T-cell (primary cell): ENCODE measurements around the gene PRKAG2. TPM values are rescaled to one million over a fixed set of nuclear protein-coding genes. Genes with fewer than 3 reads are reported as not detected.
"Not testable (repeated sequence)": the region's sequence is repeated elsewhere in the genome, so short reads cannot be mapped to it uniquely, and the experiment has no call there.

Source experiments
- ATAC-seq, 4 experiments: fragments of 200-7000 bp in 3 of 4; fragments of 150-1000 bp in 1 of 4; cut with Tn5 transposase; replicated peaks in 1 of 4; 1 replicate in 3 of 4; 2 replicates in 1 of 4; pipeline ENCODE4 v1.10.0; 2021; ENCODE audit warnings: moderate library complexity in 3 of 4, mild to moderate bottlenecking in 2 of 4, moderate number of reproducible peaks in 1 of 4
- CTCF ChIA-PET, 2 donors: fragments of 300-600 bp; sonication (Branson Sonifier 250); formaldehyde crosslinking; loops; one replicate each; lab custom pipeline; 2022; ENCODE audit warnings: antibody characterized with exemption in 2 of 2; lab: Charles Lee
- POLR2A ChIA-PET, 2 donors: fragments of 300-600 bp; sonication (Branson Sonifier 250); formaldehyde crosslinking; loops; one replicate each; lab custom pipeline; 2022; ENCODE audit warnings: antibody characterized with exemption in 2 of 2; lab: Charles Lee
- DNase-seq, 35 experiments: peaks; one replicate each; pipeline versions ENCODE4 v3.0.0 to v3.0.0-alpha.2; 2013 to 2023
- H3K27ac ChIP-seq: one replicate; pipeline ENCODE4 v1.5.1; 2013; ENCODE audit warnings: low read length
- H3K27me3 ChIP-seq, 2 experiments: replicated peaks in 1 of 2; 1 replicate in 1 of 2; 2 replicates in 1 of 2; pipeline versions ENCODE4 v1.6.1 to v1.7.0; 2013; ENCODE audit warnings: low read length in 1 of 2, mixed read lengths in 1 of 2; ENCODE audit not compliant: control insufficient read depth in 2 of 2, insufficient read depth in 2 of 2; ENCODE audit errors: extremely low read depth in 1 of 2
- H3K36me3 ChIP-seq, 2 donors: 1 replicate in 1 of 2; 2 replicates in 1 of 2; pipeline versions ENCODE4 v1.6.1 to v1.7.0; 2013; ENCODE audit warnings: low read length in 1 of 2; ENCODE audit not compliant: control insufficient read depth in 2 of 2, insufficient read depth in 1 of 2; ENCODE audit errors: extremely low read depth in 1 of 2
- H3K4me1 ChIP-seq, 2 experiments: 1 replicate in 1 of 2; 2 replicates in 1 of 2; pipeline versions ENCODE4 v1.6.1 to v1.7.0; 2013; ENCODE audit warnings: low read length in 2 of 2, mixed read lengths in 1 of 2; ENCODE audit not compliant: insufficient read depth in 2 of 2, control insufficient read depth in 1 of 2; ENCODE audit errors: extremely low read depth in 1 of 2
- H3K4me3 ChIP-seq, 2 donors: 1 replicate in 1 of 2; 2 replicates in 1 of 2; pipeline versions ENCODE4 v1.5.1 to v1.7.0; 2013; ENCODE audit warnings: mild to moderate bottlenecking in 2 of 2, low read length in 1 of 2, moderate library complexity in 1 of 2; ENCODE audit not compliant: control insufficient read depth in 1 of 2; ENCODE audit errors: extremely low read depth in 1 of 2
- H3K9me3 ChIP-seq: 2 replicates; pipeline ENCODE4 v1.7.0; 2013
- H3K27ac Mint-ChIP-seq, 2 donors: one replicate each; pipeline ENCODE4 v1.8.0; 2020 to 2021; ENCODE audit warnings: mild to moderate bottlenecking in 2 of 2, mixed read lengths in 2 of 2
- H3K27me3 Mint-ChIP-seq, 2 donors: one replicate each; pipeline ENCODE4 v1.8.0; 2021 to 2022; ENCODE audit warnings: mixed read lengths in 2 of 2
- H3K36me3 Mint-ChIP-seq: one replicate; pipeline ENCODE4 v1.8.0; 2021; ENCODE audit warnings: mixed read lengths
- H3K4me1 Mint-ChIP-seq, 3 donors: one replicate each; pipeline ENCODE4 v1.8.0; 2020 to 2022; ENCODE audit warnings: mixed read lengths in 3 of 3, mild to moderate bottlenecking in 1 of 3
- H3K4me3 Mint-ChIP-seq, 3 donors: one replicate each; pipeline ENCODE4 v1.8.0; 2020 to 2022; ENCODE audit warnings: mild to moderate bottlenecking in 3 of 3, mixed read lengths in 3 of 3, moderate library complexity in 3 of 3
- H3K9me3 Mint-ChIP-seq, 3 donors: one replicate each; pipeline ENCODE4 v1.8.0; 2020 to 2022; ENCODE audit warnings: mixed read lengths in 3 of 3
- WGBS: methylation state at CpG from one replicate; pipeline ENCODE4 v1.1.5; 2013; ENCODE audit warnings: missing lambda C conversion rate; ENCODE audit not compliant: insufficient coverage; 5-methylcytosine and 5-hydroxymethylcytosine counted together
- total RNA-seq, 35 experiments: library from RNA in 6 of 35; stranded (reverse) in 6 of 35; fragments of 120-200 nt in 1 of 35; gene quantifications; one replicate each; pipeline versions ENCODE4 v1.2.1 to v1.2.4 and lab custom pipeline; 2013 to 2026

Gene PRKAG2
- total RNA-seq, 5 donors from 2014 or later (not counting 1 experiment from before 2014, with no cell fraction given): 43.0 to 59.9 (median 49.3) TPM

DNA sequence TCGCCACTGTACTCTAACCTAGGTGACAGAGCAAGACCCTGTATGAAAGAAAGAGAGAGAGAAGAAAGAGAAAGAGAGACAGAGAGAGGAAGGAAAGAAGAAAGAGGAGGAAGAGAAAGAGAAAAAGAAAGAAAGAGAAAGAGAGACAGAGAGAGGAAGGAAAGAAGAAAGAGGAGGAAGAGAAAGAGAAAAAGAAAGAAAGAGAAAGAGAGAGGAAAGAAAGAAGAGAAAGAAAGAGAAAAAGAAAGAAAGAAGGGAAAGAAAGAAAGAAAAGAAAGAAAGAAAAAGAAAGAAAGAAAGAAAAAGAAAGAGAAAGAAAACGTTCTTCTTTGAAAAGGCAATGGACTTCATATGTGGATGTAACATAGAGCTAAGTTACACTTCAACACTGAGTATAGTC lies 340.7 kb downstream of the PRKAG2 start:
- H3K4me3 ChIP-seq, CTCF ChIA-PET, DNase-seq, H3K27me3 ChIP-seq, H3K36me3 Mint-ChIP-seq, H3K9me3 ChIP-seq, H3K4me1 ChIP-seq, H3K9me3 Mint-ChIP-seq, H3K27me3 Mint-ChIP-seq, H3K4me3 Mint-ChIP-seq, H3K27ac ChIP-seq, H3K27ac Mint-ChIP-seq, ATAC-seq, H3K36me3 ChIP-seq, POLR2A ChIA-PET: not testable (repeated sequence)
- H3K4me1 Mint-ChIP-seq: peaks cover 11 to 26% (median 12%) of the 10 kb centered on the region in 3 donors
- no CpG with 5 or more reads among the region's 2 CpGs for WGBS

DNA sequence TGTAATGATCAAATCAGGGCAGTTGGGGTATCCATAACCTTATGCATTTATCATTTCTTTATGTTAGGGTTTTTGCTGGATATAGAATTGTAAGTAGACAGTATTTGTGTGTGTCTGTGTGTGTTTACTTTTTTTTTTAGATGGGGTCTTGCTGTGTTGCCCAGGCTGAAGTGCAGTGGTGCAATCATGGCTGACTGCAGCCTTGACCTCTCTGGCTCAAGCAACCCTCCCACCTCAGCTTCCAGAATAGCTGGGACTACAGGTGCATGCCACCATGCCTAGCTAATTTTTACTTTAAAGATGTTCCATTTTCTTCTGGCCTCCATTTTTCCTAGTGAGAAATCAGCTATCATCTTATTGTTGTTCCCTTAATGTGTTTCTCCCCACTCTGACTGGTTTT lies 347.1 kb downstream of the PRKAG2 start:
- no peak for ATAC-seq
- H3K27me3 Mint-ChIP-seq: peaks cover 5% of the 10 kb centered on the region in 2 donors
- Histone ChIP-seq H3K9me3 (no peaks in the 10 kb centered on the region), H3K27ac (no peak overlapping the region), H3K4me1 (no peaks in the 10 kb centered on the region), H3K36me3 (no peaks in the 10 kb centered on the region), H3K4me3 (no peak overlapping the region), H3K27me3 (peaks cover 0 to 3% of the 10 kb centered on the region in 2 experiments)
- POLR2A ChIA-PET: interaction anchor here in 1 of 2 donors (0.5 kb wide), 1 partner anchor 45 kb away, joined by 5 read pairs; no protein-coding TSS in a partner anchor
- DNase-seq: no peak
- CTCF ChIA-PET: no interaction called here
- H3K27ac Mint-ChIP-seq: peak overlapping the region in 1 of 2 donors; percentile 65
- peaks cover 11 to 22% (median 14%) of the 10 kb centered on the region in 3 donors for H3K9me3 Mint-ChIP-seq
- no peak overlapping the region for H3K4me3 Mint-ChIP-seq
- no peaks in the 10 kb centered on the region for H3K4me1 Mint-ChIP-seq
- peaks cover 11% of the 10 kb centered on the region for H3K36me3 Mint-ChIP-seq

DNA sequence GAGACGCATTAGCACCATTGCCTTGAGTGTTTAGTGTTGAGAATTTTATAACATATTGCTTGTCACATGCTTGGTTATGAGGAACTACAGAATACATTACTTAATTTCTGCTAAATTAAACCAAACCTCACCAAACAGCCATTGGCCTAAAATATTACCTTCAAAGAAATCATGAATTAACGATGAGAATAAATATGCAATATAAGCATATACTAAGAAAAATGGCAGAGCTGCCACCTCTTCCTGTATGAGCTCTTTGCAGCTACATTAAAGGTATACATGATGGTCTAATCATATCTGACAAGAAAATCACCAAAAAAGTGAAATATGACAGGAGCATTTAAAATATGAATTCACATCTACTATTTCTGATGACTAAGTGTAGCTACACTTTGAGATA lies 352.1 kb downstream of the PRKAG2 start:
- Mint-ChIP-seq H3K36me3 (peaks cover 3% of the 10 kb centered on the region), H3K9me3 (peaks cover 0 to 6% (median 2%) of the 10 kb centered on the region in 3 donors), H3K27me3 (peaks cover 0 to 5% of the 10 kb centered on the region in 2 donors), H3K27ac (no peak overlapping the region), H3K4me1 (peaks cover 0 to 3% (median 3%) of the 10 kb centered on the region in 3 donors), H3K4me3 (no peak overlapping the region)
- CTCF ChIA-PET: interaction anchor here (0.6 to 0.8 kb wide), 2 partner anchors 14 to 191 kb away, joined by 3 to 5 read pairs; no protein-coding TSS in a partner anchor
- Histone ChIP-seq H3K9me3 (no peaks in the 10 kb centered on the region), H3K4me1 (peaks cover 0 to 9% of the 10 kb centered on the region in 2 experiments), H3K27ac (no peak overlapping the region), H3K27me3 (peaks cover 0 to 7% of the 10 kb centered on the region in 2 experiments), H3K36me3 (no peaks in the 10 kb centered on the region), H3K4me3 (no peak overlapping the region)
- DNase-seq (no peak), ATAC-seq (no peak)
- POLR2A ChIA-PET: no interaction called here
- WGBS: no CpG with 5 or more reads among the region's 2 CpGs

DNA sequence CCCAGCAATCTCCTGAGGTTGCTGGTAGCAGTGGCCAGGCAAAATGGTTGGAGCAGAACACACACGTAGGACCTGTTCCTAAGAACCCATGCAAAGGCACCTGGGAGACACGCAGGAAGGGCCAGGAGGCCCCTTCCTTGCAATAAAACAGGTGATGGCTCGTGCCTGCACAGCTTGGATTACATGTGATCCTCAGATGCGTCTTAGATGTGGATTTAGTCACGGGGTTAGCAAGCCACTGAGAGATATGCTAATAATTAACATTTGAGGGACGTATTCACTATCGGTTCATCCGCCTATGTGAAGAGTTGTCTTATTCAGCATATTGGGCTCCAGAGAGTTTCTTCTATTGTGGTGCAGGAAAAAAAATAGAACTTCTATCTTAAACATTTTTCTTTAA lies 352.6 kb downstream of the PRKAG2 start:
- 92% methylated on average over 4 of the region's 8 CpGs for WGBS
- DNase-seq: no peak
- Mint-ChIP-seq H3K27ac (no peak overlapping the region), H3K36me3 (peaks cover 3% of the 10 kb centered on the region), H3K27me3 (peaks cover 0 to 5% of the 10 kb centered on the region in 2 donors), H3K4me1 (peaks cover 0 to 3% (median 3%) of the 10 kb centered on the region in 3 donors), H3K4me3 (no peak overlapping the region), H3K9me3 (peaks cover 0 to 3% (median 0%) of the 10 kb centered on the region in 3 donors)
- POLR2A ChIA-PET: no interaction called here
- H3K27me3 ChIP-seq: peaks cover 0 to 7% of the 10 kb centered on the region in 2 experiments
- CTCF ChIA-PET: interaction anchor here in 1 of 2 donors (0.8 kb wide), 1 partner anchor 15 kb away, joined by 3 read pairs; no protein-coding TSS in a partner anchor
- H3K27ac ChIP-seq: no peak overlapping the region
- peaks cover 0 to 9% of the 10 kb centered on the region in 2 experiments for H3K4me1 ChIP-seq
- ATAC-seq: no peak
- no peak overlapping the region for H3K4me3 ChIP-seq
- H3K9me3 ChIP-seq: no peaks in the 10 kb centered on the region
- no peaks in the 10 kb centered on the region for H3K36me3 ChIP-seq

DNA sequence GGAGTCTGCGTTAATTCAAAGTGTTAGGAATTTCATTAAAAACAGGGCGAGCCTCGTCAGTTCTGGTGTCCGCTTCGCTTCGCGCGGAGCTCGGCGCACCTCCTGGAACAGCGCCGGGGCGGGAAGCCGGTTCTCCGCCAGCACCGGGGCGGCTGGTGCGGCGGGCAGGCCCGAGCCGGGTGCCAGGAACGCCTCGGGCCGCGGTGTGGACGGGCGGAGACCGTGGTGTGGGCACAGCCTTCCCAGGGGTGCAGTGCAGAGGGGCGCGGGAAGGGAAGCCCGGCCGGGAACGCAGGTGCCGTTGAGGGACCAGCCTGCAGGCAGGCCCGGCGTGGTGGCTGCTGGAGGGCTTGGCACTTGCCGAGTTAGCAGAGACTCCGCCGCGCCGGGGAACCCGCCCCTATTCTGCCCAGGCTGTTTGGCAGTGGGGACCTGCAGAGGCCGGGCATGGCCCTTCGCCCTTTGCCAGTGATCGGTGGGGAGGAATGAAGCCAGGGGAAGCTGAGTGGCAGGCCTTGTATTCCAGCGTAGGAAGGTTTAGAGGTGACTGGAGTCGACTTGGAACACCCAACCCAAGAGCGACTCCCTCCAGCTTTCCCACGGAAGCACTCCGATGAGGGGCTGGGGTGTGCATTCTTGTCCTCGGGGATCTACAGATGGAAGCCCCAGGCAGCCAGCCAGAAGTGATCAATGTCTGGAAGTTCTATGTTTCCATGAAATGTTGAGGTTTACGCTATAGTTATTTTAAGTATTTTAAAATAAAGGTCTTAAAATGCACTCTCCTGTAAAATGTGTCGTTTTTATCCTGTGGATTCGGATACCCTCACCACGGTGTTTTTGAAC lies 356.3 kb downstream of the PRKAG2 start:
- peaks cover 0 to 4% of the 10 kb centered on the region in 2 experiments for H3K27me3 ChIP-seq
- no peaks in the 10 kb centered on the region for H3K9me3 ChIP-seq
- Mint-ChIP-seq H3K9me3 (no peaks in the 10 kb centered on the region), H3K4me3 (peak overlapping the region; percentile 80 to 94 (median 86)), H3K4me1 (peaks cover 30% of the 10 kb centered on the region in 3 donors), H3K27me3 (no peaks in the 10 kb centered on the region), H3K27ac (peak overlapping the region; percentile 97), H3K36me3 (no peaks in the 10 kb centered on the region)
- no peak for ATAC-seq
- DNase-seq: peak in 34 of 35 experiments; percentile 8 to 46 (median 22)
- CTCF ChIA-PET: interaction anchor here in 1 of 2 donors (1.1 kb wide), 1 partner anchor 111 kb away, joined by 5 read pairs; no protein-coding TSS in a partner anchor
- H3K27ac ChIP-seq: peak overlapping the region; percentile 68
- H3K36me3 ChIP-seq: no peaks in the 10 kb centered on the region
- peaks cover 16 to 35% of the 10 kb centered on the region in 2 experiments for H3K4me1 ChIP-seq
- WGBS: 6% methylated on average over 47 of the region's 55 CpGs
- POLR2A ChIA-PET: interaction anchor here (0.6 to 1.3 kb wide), 4 partner anchors 16 to 748 kb away, joined by 3 to 6 read pairs (median 5); no protein-coding TSS in a partner anchor
- H3K4me3 ChIP-seq: peak overlapping the region; percentile 56 to 64

DNA sequence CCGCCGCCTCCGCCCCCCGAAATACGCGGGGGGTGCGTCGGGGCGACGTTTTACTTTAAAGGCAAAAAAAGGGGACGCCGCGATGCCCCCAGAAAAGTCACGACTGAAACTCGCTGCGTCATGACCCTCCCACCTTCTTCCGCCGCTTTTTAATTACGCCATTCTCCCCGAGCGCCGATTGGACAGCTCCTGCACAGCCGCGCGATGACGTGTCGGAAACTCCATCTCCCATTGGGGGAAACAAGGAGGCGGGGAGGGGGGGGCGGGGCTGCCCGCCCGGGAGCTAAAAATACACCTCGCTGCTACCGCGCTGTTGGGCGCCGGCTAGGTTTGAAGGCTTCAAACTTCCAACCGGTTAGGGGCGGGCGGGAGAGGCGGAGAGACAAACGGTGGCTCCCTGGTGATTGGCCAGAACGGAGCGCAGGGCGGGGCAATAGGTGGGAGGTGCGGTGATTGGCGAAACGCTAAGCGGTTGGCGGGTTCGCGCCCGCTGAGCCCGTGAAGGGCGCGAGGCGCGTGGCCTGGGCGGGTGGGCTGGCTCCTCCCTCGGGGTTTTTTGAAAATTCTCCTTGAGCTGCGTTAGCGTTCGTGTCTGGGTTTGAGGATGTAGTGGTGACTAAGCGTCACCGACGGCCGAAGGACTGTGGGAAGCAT lies 357.0 kb downstream of the PRKAG2 start, which contains the start of gene RHEB:
RHEB (minus strand) TSS at position 131 of the 654 bp plus-strand sequence. CDS start 384 bp downstream, outside the sequence.
- Histone ChIP-seq H3K27ac (peak within 1 kb of the TSS; percentile 68), H3K27me3 (peaks cover 0 to 4% of the 10 kb centered on the region in 2 experiments), H3K4me1 (peaks cover 17 to 35% of the 10 kb centered on the region in 2 experiments), H3K36me3 (no peaks in the 10 kb centered on the region), H3K4me3 (peak within 1 kb of the TSS; percentile 64 to 74), H3K9me3 (no peaks in the 10 kb centered on the region)
- Mint-ChIP-seq H3K4me1 (peaks cover 37% of the 10 kb centered on the region in 3 donors), H3K36me3 (no peaks in the 10 kb centered on the region), H3K27me3 (no peaks in the 10 kb centered on the region), H3K4me3 (peak within 1 kb of the TSS; percentile 80 to 94 (median 86)), H3K27ac (peak within 1 kb of the TSS; percentile 97), H3K9me3 (no peaks in the 10 kb centered on the region)
- peak; percentile 94 to 99 (median 98) for DNase-seq
- POLR2A ChIA-PET: interaction anchor here (0.6 to 1.3 kb wide), 4 partner anchors 15 to 749 kb away, joined by 3 to 6 read pairs (median 5); no protein-coding TSS in a partner anchor
- peak; percentile 82 to 87 (median 85) for ATAC-seq
- CTCF ChIA-PET: interaction anchor here in 1 of 2 donors (0.6 to 1.1 kb wide), 2 partner anchors 37 to 112 kb away, joined by 5 to 6 read pairs; no protein-coding TSS in a partner anchor
- under 1% methylated on average over 22 of the region's 66 CpGs for WGBS
